ENCODE data around the gene PLXNA4.

- TF ChIP-seq CTCF (IDR thresholded peaks at IDR 0.05 in 4 of 5, conservative IDR thresholded peaks at IDR 0.05 in 1 of 5) (no peak), POLR2A (IDR thresholded peaks at IDR 0.05) (no peak)
Observed at GRCh38 chr7:132243463-132243862, 332.8 kb downstream of the PLXNA4 start.
